Measurements from ENCODE around the gene KCNK15.

- TF ChIP-seq EZH2 (IDR thresholded peaks at IDR 0.05; ENCODE audit: borderline replicate concordance, low read length), result no peak
- no peak for TF ChIP-seq CTCF (IDR thresholded peaks at IDR 0.05; ENCODE audit: low read length)
Measured at GRCh38 chr20:44754554-44754953, 8.9 kb downstream of the KCNK15 start.

All from OCI-LY1 (cell line).